Hematopoietic multipotent progenitor cell treated with erythropoietin and hydrocortisone succinate and interleukin-3 and kit ligand, for 6 days (in vitro differentiated cells): Measurements from ENCODE around the gene MANEA.

Experiments
- DNase-seq: peaks from one replicate; pipeline ENCODE4 v3.0.0-alpha.2; 2015

MANEA gene

DNA sequence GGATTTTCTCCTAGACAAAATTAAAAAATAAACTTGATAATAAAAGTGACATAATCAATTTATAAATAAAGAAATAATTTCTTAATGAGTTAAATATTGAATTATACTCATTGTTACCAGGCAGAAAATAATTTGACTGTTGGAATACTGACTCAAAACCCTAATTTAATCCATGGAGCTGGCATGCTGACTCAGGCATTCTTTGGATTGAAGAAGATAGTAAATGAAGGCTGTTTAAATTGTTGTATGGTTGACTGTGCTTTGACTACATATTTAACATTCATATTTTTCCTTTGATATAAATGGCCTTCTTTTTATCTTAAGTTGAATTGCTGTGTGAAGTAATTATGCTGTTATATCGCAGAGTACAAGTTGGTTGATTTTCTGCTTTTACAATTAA lies 11.7 kb downstream of the MANEA start:
- DNase-seq = no peak

DNA sequence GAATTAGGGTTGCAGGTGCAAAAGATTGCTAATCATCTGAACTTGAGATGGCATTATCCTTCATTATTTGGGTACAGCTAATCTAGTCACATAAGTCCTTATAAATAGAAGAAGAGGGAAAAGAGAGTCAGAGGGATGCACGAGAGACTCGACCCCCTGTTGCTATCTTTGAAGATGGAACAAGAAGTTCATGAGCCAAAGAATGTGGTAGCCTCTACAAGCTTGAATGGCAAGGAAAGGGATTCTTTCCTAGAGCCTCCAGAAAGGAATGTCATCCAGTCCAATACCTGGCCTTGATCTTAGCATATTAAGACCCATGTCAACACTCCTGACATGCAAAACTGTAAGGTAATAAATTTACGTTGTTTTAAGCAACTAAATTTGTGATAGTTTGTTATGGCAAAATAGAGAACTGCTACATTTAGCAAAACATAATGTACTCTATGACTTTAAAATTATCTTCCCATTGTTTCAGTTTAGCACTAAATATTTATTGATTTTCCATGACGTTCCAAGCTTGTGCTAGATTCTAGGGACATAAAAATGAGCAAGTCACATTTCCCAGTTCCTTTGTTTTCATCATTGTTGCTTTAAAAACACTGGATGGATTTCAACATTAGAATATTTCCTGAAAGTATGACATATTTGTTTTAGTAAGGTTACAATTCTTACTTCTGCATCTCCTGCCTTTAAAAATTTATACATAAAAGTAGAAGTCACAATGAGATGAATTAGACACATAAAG lies 12.7 kb downstream of the MANEA start:
- DNase-seq = no peak

DNA sequence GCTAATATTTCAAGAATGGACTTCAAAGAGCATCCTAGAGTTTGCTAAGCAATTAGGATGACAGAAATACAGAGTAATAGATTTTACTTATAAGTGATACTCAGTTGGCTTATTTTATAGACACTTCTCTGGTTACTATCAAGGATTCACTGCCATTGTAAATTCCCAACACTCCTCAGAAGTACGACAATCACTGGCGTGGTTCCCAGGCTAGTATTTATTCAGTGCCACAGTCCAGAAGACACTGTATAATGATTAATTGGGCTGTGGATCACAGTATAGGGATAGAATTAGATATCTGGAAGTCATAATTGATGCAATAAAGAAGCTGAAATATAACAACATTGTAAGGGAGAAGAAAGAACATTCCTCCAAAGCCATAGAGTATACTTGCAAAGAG lies 15.7 kb downstream of the MANEA start:
- DNase-seq = no peak

DNA sequence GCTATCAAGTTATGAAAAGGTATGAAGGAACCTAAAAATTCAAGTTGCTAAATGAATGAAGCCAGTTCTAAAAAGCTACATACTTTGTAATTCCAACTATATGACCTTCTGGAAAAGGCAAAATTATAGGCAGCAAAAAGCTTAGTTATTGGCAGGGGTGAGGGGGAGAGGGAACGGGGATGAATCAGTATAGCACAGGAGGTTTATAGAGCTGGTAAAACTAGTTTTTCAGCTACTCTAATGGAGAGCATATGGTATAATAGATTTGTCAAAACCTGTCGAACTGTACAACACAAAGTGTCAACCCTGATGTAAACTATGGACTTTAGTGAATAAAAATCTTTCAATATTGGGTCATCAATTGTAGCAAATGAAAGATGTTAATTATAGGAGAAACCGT lies 18.7 kb downstream of the MANEA start:
- no peak for DNase-seq

DNA sequence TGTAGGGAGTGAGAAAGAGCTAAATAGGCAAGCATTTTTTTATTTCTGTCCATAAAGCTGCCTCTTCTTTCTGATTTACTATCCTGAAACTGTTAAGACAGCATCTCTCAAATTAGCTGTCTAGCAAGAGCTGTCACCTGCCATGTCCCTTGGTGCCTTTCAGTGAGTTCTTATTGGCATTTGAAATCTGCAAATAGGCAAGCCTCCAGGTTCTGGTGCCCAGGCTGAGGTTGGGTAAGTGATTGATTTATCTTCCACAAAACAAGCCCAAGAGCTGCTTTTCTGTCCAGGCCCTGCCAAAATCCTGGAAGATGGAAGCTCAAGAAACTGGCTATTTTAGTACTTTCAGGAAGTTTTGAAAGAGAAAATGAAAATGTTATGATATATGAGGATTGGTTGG lies 22.4 kb downstream of the MANEA start:
- no peak for DNase-seq

DNA sequence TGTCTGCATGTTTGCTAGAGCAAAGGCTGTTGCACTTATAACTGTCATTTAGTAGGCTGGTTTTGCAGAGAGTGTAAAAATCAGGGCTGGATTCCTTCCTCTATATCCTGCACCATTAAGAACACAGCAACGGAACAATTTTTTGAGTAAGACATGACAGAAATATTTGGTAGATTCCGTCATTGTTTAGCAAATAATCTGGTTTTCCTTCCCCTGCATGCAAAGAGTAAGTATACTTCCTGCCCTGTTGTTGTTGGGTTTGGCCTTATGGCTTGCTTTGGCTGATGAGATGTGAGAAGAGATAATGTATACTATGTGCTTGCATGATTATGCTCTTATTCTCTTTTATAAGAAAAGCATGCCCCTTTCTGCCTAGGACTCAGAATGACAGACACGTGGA lies 23.8 kb downstream of the MANEA start:
- no peak for DNase-seq

DNA sequence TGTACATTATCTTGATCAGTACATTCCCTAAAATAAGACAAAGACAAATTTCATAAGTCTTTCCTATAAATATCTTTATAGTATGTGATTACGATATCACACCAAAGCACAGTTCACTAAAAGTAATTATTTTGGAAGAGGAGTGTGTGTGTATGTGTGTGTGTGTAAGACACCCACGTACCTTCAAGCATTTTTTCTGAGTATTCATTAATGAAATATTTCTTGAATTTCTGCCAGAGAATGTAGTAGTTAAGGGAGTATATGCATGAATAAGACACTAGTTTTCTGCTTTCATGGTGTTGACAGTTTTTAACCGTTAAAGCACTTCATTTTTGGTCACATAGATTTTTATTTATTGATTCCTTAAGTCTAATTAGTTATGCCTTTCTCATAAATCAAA lies 36.8 kb downstream of the MANEA start:
- DNase-seq = no peak

DNA sequence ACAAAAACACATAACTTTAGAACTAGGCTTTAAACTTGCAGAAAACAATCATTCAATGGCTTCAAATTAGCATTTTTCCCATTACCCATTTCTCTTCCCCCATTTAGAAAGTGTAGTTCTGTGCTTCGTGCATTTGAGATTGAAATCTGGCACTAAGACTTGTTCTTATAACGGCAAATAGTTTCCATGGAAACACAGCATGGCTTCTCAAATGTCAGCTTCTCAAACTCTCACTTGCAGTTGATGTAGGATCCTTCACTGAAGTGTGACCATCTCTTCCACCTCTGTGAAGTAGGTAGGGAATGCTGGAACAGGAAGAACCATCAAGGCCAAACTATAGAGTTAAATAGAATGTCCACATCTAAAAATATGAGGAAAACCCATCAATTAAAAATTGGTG lies 52.2 kb downstream of the MANEA start:
- DNase-seq = no peak

DNA sequence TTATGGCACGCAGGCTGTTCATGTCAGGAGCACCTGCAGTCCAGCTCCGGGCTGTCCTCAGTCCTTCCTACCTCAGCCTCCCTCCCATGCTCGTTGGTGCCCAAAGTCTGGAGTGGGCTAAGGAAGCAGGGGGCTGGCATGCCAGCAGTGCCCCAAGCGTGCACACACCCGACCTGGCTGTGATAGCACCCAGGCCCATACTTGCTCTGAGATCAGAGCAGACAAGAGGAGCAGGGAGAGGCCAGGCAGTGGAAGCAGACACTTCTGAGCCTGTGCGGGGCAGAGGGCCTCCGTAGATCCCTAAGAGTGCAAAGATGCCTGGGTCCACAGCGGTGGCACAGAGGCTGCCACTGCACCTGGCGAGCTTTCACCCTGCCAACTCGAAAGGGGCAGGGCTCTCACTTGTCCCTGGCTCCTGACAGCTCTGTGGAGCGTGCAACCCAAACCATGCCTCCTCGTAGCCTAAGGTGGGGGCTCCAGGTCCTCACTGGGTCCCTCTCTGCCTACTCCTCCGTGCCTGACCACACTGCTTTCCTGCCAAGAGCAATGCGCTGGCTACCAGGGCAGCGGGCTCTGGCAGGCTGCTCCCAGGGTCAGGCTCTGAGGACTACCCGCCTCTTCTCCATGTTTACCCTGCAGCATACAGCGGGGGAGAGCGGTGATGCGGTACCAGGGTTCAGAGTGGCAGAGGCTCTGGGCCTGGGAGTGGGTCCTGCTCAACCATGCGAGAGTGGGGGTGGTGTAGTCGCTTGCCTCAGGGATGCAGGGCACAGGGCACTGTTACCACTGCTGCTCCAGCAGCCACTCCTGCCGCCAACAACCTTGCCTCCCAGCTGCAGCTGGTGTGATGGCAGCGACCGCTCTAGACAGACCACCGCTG lies 59.5 kb downstream of the MANEA start:
- no peak for DNase-seq

DNA sequence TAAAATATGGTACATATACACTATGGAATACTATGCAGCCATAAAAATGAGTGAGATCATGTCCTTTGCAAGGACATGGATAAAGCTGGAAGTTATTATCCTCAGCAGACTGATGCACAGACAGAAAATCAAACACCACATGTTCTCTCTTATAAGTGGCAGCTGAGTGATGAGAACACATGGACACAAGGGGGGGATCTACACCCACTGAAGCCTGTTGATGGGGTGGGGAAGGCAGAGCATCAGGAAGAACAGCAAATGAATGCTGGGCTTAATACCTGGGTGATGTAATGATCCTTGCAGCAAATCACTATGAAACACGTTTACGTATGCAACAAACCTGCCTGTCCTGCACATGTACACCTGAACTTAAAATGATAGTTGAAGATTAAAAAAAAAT lies 71.3 kb downstream of the MANEA start:
- no peak for DNase-seq

DNA sequence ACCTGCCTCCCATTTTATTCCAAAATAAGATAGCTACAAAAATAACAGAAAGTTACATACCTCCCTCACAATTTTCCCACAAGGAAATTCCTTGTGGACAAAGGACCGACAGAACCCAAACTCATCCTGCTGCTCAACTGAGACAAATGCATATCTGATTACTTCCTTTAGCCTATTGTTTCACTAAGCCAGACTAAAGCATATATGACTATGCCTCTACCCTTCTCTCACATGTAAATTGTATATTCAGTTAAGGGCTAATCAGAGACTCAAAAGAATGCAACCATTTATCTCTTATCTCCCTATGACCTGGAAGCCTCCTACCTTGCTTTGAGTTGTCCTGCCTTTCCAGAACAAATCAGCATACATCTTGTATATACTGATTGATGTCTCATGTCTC lies 72.1 kb downstream of the MANEA start:
- no peak for DNase-seq

DNA sequence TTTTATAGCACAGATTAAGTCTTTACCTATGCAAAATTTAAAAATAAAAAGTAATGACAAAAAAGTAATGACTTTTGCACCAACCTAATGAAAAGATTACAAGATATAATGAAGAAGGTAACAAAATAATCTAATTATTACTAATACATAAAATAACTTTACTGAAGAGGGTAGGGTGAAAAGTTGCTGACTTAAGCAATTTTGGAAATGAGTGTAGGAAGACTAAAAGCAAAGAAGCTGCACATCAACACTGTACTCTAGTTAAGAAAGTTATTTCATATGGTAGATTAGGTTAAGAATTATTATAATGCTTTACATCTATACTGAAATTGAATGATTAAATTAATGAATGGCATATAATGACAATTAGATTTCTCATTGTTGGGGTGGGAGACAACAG lies 76.8 kb downstream of the MANEA start:
- DNase-seq = no peak

DNA sequence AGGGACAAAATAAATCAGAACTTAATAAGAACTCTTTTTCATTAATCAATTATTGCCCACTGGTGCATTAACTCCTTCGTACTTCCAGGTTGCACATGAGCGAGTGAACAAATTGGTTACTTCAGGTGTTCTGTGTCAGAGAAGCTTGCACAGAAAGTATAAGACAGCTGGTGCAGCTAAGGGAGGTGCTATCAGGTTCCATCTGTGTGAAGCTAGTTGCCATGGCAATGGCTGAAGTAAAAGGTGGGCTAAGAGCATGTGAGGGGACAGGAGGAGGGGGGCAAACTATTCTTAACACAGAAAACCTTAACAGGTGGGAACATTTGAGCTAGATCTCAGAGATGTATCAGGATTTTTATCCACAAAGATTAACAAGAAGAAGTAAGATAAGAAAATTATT lies 81.6 kb downstream of the MANEA start:
- DNase-seq = no peak
